Amniotic stem cell (primary cell): Measurements from ENCODE around the gene CEL.
"Not testable (repeated sequence)": the region's sequence is repeated elsewhere in the genome, so short reads cannot be mapped to it uniquely, and the experiment has no call there.

Source experiments
- DNase-seq: peaks from one replicate; lab custom pipeline; 2025; lab: John Stamatoyannopoulos, UW

The CEL gene

GRCh38 chr9:133064241-133065069 lies 2.7 kb downstream of the CEL start:
- DNase-seq: no peak

DNA sequence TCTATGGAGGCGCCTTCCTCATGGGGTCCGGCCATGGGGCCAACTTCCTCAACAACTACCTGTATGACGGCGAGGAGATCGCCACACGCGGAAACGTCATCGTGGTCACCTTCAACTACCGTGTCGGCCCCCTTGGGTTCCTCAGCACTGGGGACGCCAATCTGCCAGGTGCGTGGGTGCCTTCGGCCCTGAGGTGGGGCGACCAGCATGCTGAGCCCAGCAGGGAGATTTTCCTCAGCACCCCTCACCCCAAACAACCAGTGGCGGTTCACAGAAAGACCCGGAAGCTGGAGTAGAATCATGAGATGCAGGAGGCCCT lies 3.2 kb downstream of the CEL start:
- DNase-seq: no peak

- DNase-seq: no peak
Observed at GRCh38 chr9:133066181-133066983, 4.6 kb downstream of the CEL start.

GRCh38 chr9:133067006-133067405 lies 5.2 kb downstream of the CEL start:
- no peak for DNase-seq

GRCh38 chr9:133067813-133068212 lies 6.0 kb downstream of the CEL start:
- no peak for DNase-seq

- not testable (repeated sequence) for DNase-seq
Observed at GRCh38 chr9:133068431-133068830, 6.7 kb downstream of the CEL start.

- DNase-seq: not testable (repeated sequence)
Observed at GRCh38 chr9:133070500-133070961, 8.8 kb downstream of the CEL start.

- DNase-seq: not testable (repeated sequence)
Observed at GRCh38 chr9:133070985-133071384, 9.2 kb downstream of the CEL start.

- no peak for DNase-seq
Observed at GRCh38 chr9:133071484-133072150, 9.8 kb downstream of the CEL start.

DNA sequence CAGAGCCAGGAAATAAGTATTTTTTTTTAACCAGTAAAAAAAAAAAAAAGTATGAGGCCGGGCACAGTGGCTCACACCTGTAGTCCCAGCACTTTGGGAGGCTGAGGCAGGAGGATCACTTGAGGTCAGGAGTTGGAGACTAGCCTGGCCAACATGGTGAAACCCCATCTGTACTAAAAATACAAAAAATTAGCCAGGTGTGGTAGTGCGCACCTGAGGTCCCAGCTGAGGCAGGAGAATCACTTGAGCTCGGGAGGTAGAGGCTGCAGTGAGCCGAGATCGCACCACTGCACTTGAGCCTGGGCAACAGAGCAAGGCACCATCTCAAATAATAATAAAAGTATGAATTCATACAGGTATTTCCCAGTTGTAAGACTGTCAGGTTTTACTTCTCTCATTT lies 10.4 kb downstream of the CEL start:
- not testable (repeated sequence) for DNase-seq

GRCh38 chr9:133073086-133074014 lies 11.6 kb downstream of the CEL start:
- DNase-seq: no peak

- DNase-seq: no peak
Observed at GRCh38 chr9:133074111-133074651, 12.4 kb downstream of the CEL start.

DNA sequence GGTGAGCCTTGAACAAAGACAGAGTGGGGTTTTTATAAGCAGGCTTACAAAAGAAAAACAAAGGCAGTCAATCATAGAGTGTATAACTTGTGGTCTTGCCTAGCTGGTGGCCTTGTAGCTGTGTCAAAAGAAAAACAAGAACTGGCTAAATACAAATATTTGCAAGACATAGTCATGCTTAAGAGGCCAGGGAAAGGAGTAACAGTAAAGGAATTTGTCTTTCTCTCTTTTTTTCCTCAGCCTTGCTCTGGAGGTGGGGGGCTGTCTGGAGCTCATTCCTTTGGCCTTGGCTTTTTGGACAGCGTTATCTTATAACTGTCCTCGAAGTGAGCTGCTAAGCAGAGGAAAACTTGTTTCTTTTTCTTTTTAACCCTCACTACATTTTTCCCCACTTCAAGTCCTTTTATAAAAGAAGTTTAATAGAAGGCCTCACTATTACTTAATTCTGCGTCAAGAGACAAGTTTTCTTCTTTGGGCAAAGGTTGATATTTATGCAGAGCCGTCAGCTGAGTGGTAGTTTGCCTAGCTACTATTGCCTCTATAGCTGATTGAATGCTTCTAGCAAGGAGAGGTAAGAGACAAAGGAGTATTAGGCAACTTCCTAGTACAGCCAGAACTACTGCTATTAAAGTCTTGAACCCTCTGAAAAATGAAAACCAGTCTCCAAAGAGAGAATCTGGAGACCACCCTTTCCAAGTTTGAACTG lies 14.3 kb downstream of the CEL start:
- peak; percentile 38 for DNase-seq

GRCh38 chr9:133076691-133077090 lies 14.9 kb downstream of the CEL start:
- no peak for DNase-seq

GRCh38 chr9:133078486-133078885 lies 16.7 kb downstream of the CEL start:
- no peak for DNase-seq

DNA sequence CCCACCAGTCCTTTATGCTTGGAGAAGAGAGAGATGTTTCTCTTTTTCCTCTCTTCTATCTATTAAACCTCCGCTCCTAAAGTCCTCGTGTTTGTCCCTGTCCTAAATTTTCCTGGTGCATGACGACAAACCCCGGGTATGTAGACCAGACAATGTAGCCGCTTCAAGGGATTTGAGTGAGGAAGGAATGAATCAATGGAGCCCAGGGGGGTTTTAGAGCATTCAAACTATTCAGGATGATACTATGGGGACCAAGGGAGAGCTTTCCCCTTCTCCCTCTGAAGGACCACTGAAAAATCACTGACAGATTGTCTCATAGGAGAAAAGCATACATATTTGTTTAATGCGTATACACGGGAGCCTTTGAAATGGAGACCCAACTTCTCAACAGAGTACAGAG lies 18.4 kb downstream of the CEL start:
- no peak for DNase-seq

DNA sequence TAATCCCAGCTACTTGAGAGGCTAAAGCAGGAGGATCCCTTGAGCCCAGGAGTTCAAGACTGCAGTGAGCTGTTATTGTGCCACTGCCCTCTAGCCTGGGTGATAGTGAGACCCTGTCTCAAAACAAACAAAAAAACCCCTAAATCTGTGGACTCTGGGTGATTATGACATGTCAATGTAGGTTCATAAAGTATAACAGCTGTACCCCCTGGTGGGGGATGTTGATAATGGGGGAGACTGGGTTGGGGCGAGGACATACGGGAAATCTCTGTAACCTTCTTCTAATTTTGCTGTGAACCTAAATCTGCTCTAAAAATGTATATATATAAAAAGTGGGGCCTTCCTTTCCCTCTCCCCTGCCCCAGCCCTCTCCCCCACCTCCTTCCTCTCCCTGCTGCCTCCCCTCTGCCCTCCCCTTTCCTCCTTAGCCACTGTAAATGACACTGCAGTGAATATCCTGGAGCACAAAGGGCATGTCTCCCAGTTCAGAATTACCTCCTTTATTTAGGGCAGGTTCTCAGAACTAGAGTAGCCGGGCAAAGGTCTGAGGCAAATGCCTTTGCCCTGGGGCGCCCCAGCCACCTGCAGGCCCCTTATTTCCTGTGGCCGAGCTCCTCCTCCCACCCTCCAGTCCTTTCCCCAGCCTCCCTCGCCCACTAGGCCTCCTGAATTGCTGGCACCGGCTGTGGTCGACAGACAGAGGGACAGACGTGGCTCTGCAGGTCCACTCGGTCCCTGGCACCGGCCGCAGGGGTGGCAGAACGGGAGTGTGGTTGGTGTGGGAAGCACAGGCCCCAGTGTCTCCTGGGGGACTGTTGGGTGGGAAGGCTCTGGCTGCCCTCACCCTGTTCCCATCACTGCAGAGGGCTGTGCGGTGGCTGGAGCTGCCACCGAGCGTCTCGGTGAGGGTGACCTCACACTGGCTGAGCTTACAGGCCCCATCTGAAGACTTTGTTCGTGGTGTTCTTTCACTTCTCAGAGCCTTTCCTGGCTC lies 19.3 kb downstream of the CEL start:
- not testable (repeated sequence) for DNase-seq

GRCh38 chr9:133081957-133082644 lies 20.3 kb downstream of the CEL start:
- DNase-seq: not testable (repeated sequence)

DNA sequence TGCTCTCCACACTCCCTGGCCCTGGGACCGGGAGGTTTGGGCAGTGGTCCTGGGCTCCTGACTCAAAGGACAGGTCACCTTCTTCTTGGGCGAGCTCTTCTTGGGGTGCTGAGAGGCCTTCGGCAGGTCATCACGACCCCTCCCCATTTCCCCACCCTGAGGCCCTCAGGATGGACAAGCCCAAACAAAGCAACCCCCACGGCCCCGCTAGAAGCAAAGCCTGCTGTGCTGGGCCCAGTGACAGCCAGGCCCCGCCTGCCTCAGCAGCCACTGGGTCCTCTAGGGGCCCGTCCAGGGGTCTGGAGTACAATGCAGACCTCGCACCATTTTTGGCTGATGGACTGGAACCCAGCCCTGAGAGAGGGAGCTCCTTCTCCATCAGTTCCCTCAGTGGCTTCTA lies 21.9 kb downstream of the CEL start:
- not testable (repeated sequence) for DNase-seq
